Measurements from ENCODE around the gene COTL1. TPM values are rescaled to one million over a fixed set of nuclear protein-coding genes. Genes with fewer than 3 reads are reported as not detected.
"Not testable (repeated sequence)": the region's sequence is repeated elsewhere in the genome, so short reads cannot be mapped to it uniquely, and the experiment has no call there.

The COTL1 gene
- polyA plus RNA-seq, 5 donors, result 97.5 to 155 (median 115) TPM

DNA sequence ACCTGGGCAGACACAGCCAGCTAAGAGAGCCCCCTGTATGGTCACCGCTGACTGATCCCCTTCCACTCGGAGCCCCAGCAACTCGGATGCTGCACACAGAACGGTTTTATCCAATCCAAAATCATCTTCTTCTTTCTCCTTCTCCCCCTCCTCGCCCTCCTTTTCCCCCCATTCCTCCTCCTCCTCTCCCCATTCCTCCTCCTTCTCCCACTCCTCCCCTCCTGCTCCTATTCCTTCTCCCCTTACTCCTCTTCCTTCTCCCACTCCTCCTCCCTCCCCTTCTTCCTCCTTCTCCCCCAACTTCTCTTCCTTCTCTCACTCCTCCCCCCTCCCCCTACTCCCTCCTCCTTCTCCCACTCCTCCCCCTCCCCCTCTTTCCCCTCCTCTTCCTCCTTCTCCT is 83.1 kb downstream of the COTL1 start:
- no peak for DNase-seq

DNA sequence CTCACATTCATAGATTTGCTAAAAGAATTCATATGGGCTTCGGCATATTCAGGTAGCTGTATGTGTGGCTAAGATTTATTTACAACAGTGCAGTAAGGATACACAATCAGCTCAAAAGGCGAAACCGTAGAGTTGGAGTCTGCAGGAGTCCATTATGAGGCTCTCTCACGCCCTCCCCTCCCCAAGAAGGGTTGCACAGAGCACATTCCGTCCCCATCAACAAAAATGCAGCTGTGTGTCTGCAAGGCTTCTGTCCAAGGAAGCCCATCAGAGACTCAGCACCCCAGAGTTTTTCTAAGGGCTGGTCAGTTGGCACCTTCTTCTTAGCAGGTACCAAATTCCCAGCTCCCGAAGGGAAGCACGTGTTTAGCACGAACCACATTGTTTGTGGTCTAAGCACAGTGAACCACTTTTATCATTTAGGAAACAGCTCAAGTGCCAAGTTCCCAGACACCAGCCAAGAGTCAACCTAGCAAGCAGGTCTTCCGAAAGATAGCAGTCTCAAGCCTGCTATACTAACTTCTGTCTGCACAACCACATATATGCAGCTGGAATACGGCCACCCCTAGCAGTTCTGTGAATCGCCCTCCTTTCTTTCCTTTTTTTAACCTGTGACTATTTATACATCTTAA is 84.9 kb downstream of the COTL1 start:
- DNase-seq, result no peak

DNA sequence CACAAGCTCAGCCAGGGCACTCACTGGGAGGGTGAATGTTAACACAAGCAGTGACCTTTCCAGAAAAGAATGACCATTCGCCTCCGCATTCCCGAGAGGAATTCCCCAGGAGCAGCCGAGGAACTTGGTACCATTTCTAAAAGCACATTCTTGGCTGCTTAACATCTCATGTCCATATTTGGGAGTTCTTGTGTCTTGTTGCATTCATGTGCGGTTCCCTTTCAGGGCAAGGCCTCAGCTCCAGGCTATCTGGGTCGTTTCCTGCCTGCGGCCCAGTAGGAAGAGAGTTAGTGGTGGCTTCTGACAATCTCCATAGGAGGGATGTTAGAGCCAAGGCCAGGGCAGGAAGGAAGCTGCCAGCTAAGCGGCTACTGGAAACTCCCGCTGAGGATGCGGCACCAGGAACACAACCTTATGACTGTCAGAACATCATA is 85.6 kb downstream of the COTL1 start:
- DNase-seq, result peak; percentile 44 to 58

DNA sequence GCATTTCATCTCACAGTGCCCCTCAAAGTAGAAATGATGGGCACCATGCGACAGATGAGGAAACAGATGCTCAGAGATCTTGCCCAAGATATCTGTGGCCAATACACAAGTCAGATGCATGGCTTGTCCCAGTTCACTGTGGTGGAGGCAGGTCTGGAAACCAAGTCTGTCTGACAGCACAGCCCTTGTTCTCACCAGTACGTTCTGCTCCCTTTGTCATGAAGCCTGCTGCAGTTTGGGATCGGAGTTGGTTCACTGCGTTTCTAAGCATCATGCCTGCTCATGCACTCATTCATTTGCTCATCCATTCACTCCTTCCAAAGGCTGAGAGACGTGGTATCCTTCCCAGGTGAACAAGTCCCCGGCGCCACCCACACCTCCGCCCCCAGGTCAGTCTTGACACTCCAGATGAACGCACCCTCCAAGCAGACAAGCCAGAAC is 86.2 kb downstream of the COTL1 start:
- DNase-seq, result no peak

DNA sequence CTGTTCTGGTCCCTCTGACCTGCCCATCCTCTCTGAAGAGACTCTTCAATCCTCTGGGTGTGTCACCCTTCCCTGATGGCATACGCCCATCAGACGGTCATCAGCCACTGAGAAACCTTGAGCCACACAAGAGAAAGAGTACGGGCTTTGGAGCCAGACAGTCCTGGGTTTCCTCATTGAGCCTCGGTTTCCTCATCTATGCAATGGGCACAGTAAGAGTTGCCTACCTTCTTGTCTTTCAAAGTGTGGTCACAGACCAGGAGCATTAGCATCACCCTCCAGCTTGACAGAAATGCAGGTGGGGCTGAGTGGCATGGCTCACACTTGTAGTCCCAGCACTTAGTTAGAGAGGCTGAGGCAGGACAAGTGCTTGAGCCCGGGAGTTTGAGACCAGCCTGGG is 87.3 kb downstream of the COTL1 start:
- no peak for DNase-seq

DNA sequence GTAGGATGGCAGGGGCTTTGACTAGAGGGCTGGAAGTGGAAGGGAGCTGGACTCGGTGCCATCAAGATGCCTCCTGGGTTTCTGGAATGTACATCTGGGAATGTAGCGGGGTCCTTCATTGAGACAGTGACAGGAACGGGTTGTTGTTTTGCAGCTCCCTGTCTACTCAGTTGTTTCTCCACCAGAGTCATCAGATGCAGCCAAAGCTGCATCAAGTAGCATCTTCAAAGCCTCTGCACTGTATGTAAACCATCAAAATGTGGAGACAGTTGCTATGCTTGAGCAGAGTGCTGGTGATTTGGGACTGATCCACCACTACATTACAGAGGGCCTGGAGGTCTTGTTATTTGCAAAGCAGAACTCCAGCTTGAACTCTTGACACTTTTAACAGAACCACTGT is 88.3 kb downstream of the COTL1 start:
- no peak for DNase-seq

DNA sequence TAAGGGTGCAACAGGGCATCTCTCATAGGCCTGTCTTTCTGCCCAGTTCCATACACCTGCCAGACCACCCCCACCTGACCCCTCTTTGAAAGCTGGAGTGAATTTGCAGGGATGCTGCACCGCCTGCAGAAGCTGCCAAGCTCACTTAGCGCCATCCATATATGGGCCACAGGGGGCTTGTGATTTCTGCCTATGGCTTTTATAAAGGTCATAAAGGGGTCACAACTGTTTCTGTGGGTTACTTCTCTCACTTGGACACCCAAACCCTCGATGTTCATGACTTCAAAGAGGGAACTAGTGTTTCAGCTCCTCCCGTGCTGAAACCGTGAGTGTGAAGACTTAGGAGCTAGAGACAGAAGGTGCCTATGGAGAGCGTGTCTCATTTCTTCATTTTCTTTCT is 89.6 kb downstream of the COTL1 start:
- no peak for DNase-seq

DNA sequence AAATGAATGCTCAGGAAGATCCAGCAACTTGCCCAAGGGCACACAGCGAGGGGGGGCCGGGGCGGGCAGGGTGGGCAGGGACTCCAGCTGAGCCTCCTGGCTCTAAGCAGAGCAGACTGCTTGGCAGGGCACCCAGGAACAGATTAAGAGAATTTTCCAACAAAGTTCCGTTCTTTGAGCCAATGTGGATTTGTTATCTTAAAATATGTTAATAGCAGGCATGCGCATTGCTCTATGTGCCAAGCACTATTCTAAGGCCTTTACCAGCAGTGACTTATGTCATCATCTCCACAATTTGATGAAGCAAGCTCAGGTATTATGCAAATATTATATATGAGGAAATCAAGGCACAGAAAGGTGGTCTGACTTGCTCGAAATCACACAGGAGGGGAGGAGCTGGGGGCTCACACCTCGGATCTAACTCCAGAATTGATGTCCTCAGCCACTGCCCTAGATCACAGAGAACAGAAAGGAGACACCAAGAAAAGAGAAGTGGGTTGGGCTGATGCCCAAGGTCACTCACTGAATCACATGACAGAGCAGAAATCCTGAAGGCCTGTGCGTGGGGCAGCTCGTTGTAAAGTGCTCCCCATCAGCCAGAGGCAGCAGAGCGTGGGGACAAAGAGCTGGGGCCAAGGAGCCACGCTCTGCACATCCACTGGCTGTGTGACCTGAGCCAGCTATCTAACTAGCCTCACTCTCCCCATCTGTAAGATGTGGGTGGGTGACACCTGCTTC is 90.2 kb downstream of the COTL1 start:
- no peak for DNase-seq

DNA sequence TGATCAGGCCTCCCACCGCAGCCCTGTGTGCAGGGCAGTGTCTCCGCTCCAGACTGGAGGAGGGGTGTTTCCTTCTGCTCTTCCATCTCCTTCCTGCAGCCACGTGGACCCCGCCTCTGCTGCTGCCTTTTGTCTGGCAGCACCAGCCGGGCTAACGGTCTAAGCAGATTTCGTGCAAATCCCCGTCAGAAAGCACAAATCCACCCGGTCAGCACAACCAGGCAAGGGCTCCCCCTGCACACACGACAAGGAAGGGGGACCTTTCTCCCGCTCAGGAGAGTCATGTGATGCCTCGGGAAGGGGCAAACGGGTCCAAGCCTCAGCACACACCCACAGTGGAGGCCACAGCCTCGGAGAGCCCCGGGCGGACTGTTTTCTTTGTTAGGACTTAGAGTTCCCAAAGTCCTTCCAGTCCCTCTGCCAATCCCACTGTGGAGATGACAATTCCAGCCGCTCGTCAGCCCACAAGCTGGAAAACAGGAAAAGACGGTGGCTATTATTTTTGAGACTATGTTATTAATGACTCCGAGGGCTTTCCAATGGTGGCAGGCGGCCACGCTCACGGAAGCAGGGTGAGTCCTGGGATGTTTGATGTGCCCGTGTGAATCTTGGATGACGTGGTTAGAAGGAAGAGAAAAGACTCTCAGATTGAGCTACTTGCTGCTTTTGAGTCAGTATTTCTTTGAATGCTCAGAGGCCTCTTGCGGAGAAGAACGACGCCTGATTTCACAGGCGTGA is 90.9 kb downstream of the COTL1 start:
- DNase-seq, result no peak

DNA sequence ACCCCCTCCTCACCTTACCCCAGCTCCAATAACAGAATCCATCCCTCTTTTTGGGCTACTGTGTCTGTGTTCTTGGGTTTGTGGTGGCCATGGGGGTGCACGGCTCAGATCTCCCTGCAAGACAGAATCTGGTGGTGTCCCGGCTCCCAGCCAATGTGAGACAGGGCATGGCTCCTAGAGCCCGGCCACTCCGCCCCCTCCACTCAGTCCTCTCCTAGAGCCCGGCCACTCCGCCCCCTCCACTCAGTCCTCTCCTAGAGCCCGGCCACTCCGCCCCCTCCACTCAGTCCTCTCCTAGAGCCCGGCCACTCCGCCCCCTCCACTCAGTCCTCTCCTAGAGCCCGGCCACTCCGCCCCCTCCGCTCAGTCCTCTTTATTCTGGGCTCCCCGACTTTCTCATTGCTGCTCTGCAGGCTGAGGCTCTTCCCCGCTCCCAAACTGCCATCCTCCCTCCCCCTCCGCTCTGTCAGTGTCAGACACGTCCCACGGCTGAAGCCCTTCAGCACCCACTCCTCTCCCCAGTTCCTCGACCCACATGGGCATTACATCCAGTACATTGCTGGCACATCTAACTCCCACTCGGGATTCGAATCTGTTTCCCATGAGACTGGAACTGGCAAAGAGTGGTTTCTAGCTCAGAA is 92.8 kb downstream of the COTL1 start:
- DNase-seq, result not testable (repeated sequence)

DNA sequence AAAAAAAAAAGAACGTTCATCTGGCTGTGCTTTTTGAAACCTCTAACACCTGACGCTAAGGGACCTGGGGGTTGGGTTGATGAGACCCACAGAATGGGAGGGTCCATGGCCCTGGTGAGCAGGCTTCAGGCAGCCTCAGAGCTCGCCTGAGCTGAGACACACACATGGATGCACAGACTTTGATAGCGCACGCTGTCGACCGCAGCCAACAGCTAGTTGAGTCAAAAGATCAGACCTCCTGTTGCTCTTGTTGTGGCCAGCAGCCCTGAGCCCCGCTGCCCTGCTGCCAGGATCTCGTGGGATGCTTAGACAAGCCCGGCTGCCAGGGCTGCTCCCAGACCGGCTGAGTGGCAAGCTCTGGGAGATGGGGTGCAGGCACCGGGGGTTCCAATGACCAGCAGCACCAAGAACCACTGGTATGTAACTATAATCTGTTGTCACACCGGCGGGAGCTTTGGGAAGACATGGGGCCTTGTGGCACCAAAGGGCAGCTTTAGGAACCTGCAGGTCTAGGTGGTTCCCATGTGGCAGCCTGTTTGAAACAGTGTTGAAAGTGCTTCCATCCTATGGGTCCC is 93.4 kb downstream of the COTL1 start:
- no peak for DNase-seq

DNA sequence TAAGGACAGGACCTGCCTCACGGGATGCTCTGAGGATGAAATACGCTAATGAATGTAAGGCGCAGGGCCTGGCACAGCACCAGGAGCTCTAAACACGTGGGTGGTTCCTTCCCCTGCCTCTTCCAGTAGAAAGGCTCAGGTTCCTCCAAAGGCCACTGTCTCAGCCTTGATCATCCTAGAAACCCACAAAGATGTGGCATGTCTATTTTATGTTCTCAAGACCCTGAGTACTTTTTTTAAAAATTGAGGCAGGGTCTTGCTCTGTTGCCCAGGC is 96.4 kb downstream of the COTL1 start:
- no peak for DNase-seq

DNA sequence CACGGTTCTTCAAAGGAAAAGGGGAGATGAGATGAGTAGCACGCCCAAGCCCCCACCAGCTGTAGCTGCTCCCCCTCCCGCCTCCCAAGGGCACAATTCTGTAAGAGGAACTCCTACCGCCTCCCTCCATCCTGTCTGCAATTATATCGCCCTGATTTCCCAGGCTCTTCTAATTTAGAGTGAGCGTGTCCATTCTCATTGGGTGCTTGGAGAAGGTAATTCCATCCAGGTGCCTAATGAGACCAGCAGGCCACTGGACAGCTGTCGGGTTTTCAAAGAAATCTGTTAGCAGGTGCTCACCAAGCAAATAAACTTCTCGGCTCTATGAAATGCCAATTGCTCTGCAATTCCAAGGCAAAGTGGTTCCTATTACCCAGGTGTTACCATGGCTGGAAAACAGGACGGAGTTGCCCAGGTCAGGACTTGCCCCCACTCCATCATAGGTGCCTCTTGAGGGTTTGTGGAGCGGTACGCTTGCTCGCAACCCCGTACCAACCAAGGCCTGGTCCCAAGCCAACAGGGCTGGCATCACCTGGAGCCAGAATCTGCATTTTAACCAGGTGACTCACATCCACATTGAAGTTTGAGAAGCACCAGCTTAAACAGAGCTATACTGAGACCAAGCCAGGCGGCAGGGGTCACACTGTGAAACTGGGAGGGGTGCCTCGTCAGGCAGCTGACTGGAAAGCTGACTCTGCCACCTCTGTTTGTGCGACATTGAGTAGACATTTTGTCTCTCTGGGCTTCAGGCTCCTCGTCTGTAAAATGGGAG is 97.0 kb downstream of the COTL1 start:
- no peak for DNase-seq

DNA sequence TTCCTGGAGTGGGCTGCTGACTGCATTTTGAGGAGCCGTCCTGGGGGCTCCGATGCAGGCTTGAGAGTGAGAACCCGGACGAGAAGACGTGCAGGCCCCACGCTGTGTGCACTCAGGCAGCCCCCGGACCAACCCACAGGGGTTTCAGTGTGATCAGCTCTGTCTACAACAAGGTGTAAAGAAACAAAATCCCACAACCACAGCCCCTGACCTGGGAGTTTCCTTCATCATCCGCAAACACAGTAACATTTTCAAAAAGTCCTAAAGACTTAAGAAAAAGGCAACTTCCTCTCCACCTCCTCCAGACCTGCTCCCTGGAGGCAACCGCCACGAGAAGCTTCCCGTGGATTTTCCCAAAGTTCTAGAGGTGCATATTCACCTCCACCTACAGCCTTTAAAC is 98.0 kb downstream of the COTL1 start:
- DNase-seq, result no peak

DNA sequence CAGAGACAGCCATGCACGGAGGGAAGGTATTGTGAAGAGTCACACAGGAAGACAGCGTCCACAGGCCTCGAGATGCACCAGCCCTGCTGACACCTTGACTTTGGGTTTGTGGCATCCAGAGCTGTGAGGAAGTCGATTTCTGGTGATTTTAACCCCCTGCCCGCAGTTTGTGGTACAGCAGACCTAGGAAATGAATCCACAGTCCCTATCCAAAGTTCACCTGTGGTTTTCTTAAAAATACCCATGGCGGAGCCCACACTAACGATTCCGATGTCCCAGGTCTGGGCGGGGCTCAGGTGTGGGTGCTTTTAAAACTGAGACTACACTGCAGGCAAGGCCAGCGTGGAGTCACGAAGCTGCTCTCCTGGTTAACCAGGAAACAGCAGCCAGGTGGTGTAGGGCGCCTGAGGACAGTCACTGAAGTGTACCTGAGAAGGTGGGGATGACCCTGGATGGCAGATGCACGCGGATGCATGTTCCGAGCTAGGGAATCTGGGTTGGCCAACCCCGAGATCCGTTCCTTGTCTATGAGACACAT is 99.0 kb downstream of the COTL1 start:
- no peak for DNase-seq

DNA sequence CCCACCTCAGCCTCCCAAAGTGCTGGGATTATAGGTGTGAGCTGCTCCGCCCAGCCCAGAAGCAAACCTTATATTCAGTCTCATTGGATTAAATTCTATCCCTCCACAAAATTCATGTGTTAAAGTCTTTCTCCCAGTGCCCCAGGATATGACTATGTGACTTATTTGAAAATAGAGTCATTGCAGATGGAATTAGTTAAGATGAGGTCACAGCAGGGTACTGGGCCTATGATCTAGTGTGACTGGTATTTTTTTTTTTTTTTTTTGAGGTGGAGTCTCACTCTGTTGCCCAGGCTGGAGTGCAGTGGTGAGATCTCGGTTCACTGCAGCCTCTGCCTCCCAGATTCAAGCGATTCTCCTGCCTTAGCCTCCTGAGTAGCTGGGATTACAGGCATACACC is 99.7 kb downstream of the COTL1 start:
- DNase-seq, result not testable (repeated sequence)

DNA sequence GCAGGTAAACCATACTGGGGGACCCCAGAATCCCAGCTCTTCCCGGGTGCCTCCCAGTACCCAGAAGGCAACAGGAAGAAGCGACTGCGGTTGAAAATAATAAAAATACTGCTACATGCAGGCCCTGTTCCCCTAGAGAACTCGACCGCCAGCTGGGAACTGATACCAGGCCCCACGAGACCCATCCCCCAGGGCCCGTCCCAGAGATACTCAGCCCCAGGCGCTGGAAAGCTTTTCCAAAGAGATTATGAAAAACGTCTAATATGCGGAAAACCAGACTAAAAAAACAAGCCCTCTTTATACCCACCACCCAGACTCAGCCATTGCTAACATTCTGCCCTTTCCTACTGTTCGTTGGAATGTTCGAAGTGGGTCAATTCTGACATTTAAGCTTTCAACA is 100.5 kb downstream of the COTL1 start:
- DNase-seq, result no peak
